ENCODE measurements around the gene SRL.

SRL gene

DNA sequence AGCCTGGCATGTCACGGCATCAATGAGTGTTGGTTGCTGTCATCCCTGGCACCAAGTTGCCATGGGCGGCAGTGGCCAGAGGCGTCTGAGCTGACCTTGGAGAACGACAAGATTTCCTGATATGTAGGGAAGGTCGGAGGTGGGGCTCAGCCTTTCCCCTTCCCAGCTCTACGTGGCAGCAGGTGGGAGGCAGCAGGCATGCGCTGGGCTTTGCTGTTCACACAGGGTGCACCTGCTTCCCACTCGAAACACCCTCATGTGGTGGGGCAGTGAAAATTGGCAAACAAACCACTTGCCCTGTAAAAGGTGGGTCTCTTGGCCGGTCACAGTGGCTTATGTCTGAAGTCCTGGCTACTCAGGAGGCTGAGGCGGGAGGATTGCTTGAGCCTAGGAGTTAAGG is 43.3 kb upstream of the SRL start:
- Histone ChIP-seq H3F3A (ENCODE audit: insufficient read depth, low read length) (no peaks in the 10 kb centered on the region), H3K4me3 (ENCODE audit: low read length) (no peak overlapping the region), H3K9me2 (replicated peaks; ENCODE audit: insufficient read depth, low read length) (no peaks in the 10 kb centered on the region), H3K4me2 (ENCODE audit: low read depth, low read length) (no peak overlapping the region), H3K4me1 (ENCODE audit: low read length) (no peaks in the 10 kb centered on the region), H3K27me3 (replicated peaks; ENCODE audit: insufficient read depth, low read length) (no peaks in the 10 kb centered on the region), H2AFZ (ENCODE audit: low read length) (no peak overlapping the region), H3K9ac (ENCODE audit: low read length) (no peak overlapping the region), H3K9me3 (replicated peaks; ENCODE audit: insufficient read depth, low read length) (no peaks in the 10 kb centered on the region), H3K36me3 (replicated peaks; ENCODE audit: insufficient read depth, low read length) (no peaks in the 10 kb centered on the region), H3K27ac (ENCODE audit: low read length) (no peak overlapping the region), H4K20me1 (ENCODE audit: insufficient read depth, low read length) (no peaks in the 10 kb centered on the region), H3K79me2 (ENCODE audit: low read length) (no peaks in the 10 kb centered on the region)
- TF ChIP-seq EZH2phosphoT487 (IDR thresholded peaks at IDR 0.05; ENCODE audit: low read length) (no peak), EZH2 (optimal IDR thresholded peaks at IDR 0.05; ENCODE audit: low read depth, low read length) (no peak)
- TF ChIP-seq, protein P1, sequence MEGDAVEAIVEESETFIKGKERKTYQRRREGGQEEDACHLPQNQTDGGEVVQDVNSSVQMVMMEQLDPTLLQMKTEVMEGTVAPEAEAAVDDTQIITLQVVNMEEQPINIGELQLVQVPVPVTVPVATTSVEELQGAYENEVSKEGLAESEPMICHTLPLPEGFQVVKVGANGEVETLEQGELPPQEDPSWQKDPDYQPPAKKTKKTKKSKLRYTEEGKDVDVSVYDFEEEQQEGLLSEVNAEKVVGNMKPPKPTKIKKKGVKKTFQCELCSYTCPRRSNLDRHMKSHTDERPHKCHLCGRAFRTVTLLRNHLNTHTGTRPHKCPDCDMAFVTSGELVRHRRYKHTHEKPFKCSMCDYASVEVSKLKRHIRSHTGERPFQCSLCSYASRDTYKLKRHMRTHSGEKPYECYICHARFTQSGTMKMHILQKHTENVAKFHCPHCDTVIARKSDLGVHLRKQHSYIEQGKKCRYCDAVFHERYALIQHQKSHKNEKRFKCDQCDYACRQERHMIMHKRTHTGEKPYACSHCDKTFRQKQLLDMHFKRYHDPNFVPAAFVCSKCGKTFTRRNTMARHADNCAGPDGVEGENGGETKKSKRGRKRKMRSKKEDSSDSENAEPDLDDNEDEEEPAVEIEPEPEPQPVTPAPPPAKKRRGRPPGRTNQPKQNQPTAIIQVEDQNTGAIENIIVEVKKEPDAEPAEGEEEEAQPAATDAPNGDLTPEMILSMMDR (IDR thresholded peaks at IDR 0.05; ENCODE audit: low read length): no peak
- DNase-seq: no peak

DNA sequence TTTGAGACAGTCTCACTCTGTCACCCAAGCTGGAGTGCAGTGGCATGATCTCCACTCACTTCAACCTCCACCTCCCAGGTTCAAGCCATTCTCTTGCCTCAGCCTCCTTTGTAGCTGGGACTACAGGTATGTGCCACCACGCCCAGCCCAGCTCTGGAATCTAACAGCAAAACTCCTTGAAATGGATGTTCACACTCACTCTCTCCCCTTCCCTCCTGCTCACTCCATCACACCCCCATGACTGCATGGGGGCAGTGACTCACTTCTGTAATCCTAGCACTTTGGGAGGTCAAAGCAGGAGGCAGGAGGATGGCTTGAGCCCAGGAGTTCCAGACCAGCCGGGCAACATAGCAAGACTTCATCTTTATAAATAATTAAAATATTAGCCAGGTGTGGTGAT is 42.1 kb upstream of the SRL start:
- no peaks in the 10 kb centered on the region for H3K9me2 ChIP-seq (replicated peaks; ENCODE audit: insufficient read depth, low read length)
- no peaks in the 10 kb centered on the region for H3K27me3 ChIP-seq (replicated peaks; ENCODE audit: insufficient read depth, low read length)
- no peaks in the 10 kb centered on the region for H3F3A ChIP-seq (ENCODE audit: insufficient read depth, low read length)
- H4K20me1 ChIP-seq (ENCODE audit: insufficient read depth, low read length): no peaks in the 10 kb centered on the region
- no peak for DNase-seq
- no peak overlapping the region for H3K9ac ChIP-seq (ENCODE audit: low read length)
- no peak overlapping the region for H3K4me3 ChIP-seq (ENCODE audit: low read length)
- no peak overlapping the region for H3K27ac ChIP-seq (ENCODE audit: low read length)
- H3K4me2 ChIP-seq (ENCODE audit: low read depth, low read length): no peak overlapping the region
- H3K9me3 ChIP-seq (replicated peaks; ENCODE audit: insufficient read depth, low read length): no peaks in the 10 kb centered on the region
- no peaks in the 10 kb centered on the region for H3K79me2 ChIP-seq (ENCODE audit: low read length)
- H3K36me3 ChIP-seq (replicated peaks; ENCODE audit: insufficient read depth, low read length): no peaks in the 10 kb centered on the region
- H3K4me1 ChIP-seq (ENCODE audit: low read length): no peaks in the 10 kb centered on the region
- TF ChIP-seq, protein P1 (IDR thresholded peaks at IDR 0.05; ENCODE audit: low read length): no peak
- TF ChIP-seq EZH2 (optimal IDR thresholded peaks at IDR 0.05; ENCODE audit: low read depth, low read length): no peak
- TF ChIP-seq EZH2phosphoT487 (IDR thresholded peaks at IDR 0.05; ENCODE audit: low read length): no peak
- H2AFZ ChIP-seq (ENCODE audit: low read length): no peak overlapping the region

DNA sequence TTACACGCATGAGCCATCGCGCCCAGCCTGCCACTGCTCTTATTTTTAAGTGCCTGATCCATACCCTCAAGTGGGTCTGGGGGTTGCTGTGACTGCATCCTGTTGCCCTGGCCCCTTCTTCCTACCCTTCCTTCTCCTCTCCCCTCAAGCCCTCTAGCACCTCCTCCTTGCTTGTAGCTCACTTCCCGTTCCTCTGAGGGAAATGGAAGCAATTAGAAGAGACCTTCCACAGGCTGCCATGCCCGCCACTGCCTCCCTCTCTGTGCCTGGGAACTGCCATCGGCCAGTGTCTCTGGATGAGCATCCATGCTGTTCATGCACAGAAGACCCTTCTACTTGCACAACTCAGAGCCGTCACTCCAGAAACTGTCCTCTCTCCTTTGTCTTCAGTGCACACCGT is 41.6 kb upstream of the SRL start:
- Histone ChIP-seq H3K9me3 (replicated peaks; ENCODE audit: insufficient read depth, low read length) (no peaks in the 10 kb centered on the region), H3K9me2 (replicated peaks; ENCODE audit: insufficient read depth, low read length) (no peaks in the 10 kb centered on the region), H3K27me3 (replicated peaks; ENCODE audit: insufficient read depth, low read length) (no peaks in the 10 kb centered on the region), H3K36me3 (replicated peaks; ENCODE audit: insufficient read depth, low read length) (no peaks in the 10 kb centered on the region), H2AFZ (ENCODE audit: low read length) (no peak overlapping the region), H3K4me3 (ENCODE audit: low read length) (no peak overlapping the region), H3K4me1 (ENCODE audit: low read length) (no peaks in the 10 kb centered on the region), H3F3A (ENCODE audit: insufficient read depth, low read length) (no peaks in the 10 kb centered on the region), H3K79me2 (ENCODE audit: low read length) (no peaks in the 10 kb centered on the region), H3K27ac (ENCODE audit: low read length) (no peak overlapping the region), H4K20me1 (ENCODE audit: insufficient read depth, low read length) (no peaks in the 10 kb centered on the region), H3K9ac (ENCODE audit: low read length) (no peak overlapping the region), H3K4me2 (ENCODE audit: low read depth, low read length) (no peak overlapping the region)
- DNase-seq: no peak
- TF ChIP-seq EZH2 (optimal IDR thresholded peaks at IDR 0.05; ENCODE audit: low read depth, low read length) (no peak), EZH2phosphoT487 (IDR thresholded peaks at IDR 0.05; ENCODE audit: low read length) (no peak)
- TF ChIP-seq, protein P1 (IDR thresholded peaks at IDR 0.05; ENCODE audit: low read length): no peak

Data from MM.1S (cell line).